GM23338 (cell line): Measurements from ENCODE around the gene FCHSD1.
A peak's percentile ranks its signal among the peaks of the same experiment; 100 is the strongest.

ENCODE experiments used
- CREB1 ChIP-seq: fragments of 250-450 bp; sonication (Bioruptor Pico); IDR thresholded peaks from 2 replicates; pipeline ENCODE4 v1.5.0; 2020; ENCODE audit warnings: low read depth, mild to moderate bottlenecking, moderate library complexity
- EZH2 ChIP-seq: fragments of 200-600 bp; sonication (generic); IDR thresholded peaks from one replicate; pipeline ENCODE4 v1.8.0; 2017; ENCODE audit warnings: antibody characterized with exemption, mild to moderate bottlenecking, low read depth; ENCODE audit not compliant: unreplicated experiment
- EZH2phosphoT487 ChIP-seq: fragments of 200-600 bp; sonication (generic); IDR thresholded peaks from one replicate; pipeline ENCODE4 v1.8.1; 2018; ENCODE audit warnings: antibody characterized with exemption; ENCODE audit not compliant: unreplicated experiment
- JUNB ChIP-seq: IDR thresholded peaks from one replicate; pipeline ENCODE4 v1.6.1; 2016; ENCODE audit warnings: antibody characterized with exemption; ENCODE audit not compliant: unreplicated experiment
- POLR2AphosphoS5 ChIP-seq: IDR thresholded peaks from 2 replicates; pipeline ENCODE4 v1.6.1; 2016; ENCODE audit warnings: antibody characterized with exemption, low read depth
- STAT1 ChIP-seq: IDR thresholded peaks from one replicate; pipeline ENCODE4 v1.6.1; 2016; ENCODE audit warnings: antibody characterized with exemption; ENCODE audit not compliant: unreplicated experiment
- TF ChIP-seq, protein P1 (sequence below), 2 experiments: fragments of 200-600 bp in 1 of 2; sonication (generic) in 1 of 2; conservative IDR thresholded peaks; 2 replicates each; pipeline versions ENCODE4 v1.5.1 to v1.6.1; 2016 to 2017; ENCODE audit warnings: antibody characterized with exemption in 2 of 2, low read depth in 2 of 2, mild to moderate bottlenecking in 2 of 2, moderate library complexity in 1 of 2

DNA sequence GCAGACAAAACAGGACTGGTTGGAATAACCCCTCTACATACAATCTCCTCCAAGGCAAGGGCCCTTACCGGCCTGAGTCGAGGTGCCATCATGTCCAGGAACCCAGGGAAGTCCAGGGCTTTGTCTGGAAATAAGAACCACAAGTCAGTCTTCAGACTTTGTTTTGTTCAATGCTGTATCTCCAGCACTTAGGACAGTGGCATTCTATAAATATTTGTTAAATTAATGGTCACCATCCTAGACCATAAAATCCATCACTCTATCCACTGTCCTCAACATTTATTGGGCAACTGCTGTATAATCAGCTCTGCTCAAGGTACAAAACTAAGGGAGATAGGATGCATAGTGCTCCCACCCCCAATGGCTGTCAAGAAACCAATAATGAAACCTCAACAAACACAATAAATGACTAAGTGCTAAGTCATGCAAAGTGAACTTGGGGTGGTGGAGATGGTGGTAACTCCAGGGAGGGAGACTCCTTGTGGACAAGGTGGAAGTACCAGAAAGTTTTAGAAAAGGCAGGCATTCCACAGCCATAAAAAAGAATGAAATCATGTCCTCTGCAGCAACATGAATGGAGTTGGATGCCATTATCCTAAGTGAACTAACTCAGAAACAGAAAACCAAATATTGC lies 9.5 kb downstream of the FCHSD1 start:
- TF ChIP-seq, protein P1, sequence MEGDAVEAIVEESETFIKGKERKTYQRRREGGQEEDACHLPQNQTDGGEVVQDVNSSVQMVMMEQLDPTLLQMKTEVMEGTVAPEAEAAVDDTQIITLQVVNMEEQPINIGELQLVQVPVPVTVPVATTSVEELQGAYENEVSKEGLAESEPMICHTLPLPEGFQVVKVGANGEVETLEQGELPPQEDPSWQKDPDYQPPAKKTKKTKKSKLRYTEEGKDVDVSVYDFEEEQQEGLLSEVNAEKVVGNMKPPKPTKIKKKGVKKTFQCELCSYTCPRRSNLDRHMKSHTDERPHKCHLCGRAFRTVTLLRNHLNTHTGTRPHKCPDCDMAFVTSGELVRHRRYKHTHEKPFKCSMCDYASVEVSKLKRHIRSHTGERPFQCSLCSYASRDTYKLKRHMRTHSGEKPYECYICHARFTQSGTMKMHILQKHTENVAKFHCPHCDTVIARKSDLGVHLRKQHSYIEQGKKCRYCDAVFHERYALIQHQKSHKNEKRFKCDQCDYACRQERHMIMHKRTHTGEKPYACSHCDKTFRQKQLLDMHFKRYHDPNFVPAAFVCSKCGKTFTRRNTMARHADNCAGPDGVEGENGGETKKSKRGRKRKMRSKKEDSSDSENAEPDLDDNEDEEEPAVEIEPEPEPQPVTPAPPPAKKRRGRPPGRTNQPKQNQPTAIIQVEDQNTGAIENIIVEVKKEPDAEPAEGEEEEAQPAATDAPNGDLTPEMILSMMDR (conservative IDR thresholded peaks at IDR 0.05; ENCODE audit: low read depth in 2 of 2): peak; percentile 27 to 36; a peak in 3 of 4 replicates
- TF ChIP-seq POLR2AphosphoS5 (no peak), EZH2 (no peak), CREB1 (CRISPR knock-in tag) (no peak), STAT1 (no peak), JUNB (no peak), EZH2phosphoT487 (no peak)
